Measurements from ENCODE around the gene FASN. TPM values are rescaled to one million over a fixed set of nuclear protein-coding genes. Genes with fewer than 3 reads are reported as not detected.

The FASN gene
- total RNA-seq, 1 donor from 2014 or later = 439 TPM

GRCh38 chr17:82113941-82114340 is 15.9 kb upstream of the FASN start:
- TF ChIP-seq CTCF (IDR thresholded peaks at IDR 0.05; ENCODE audit: partially characterized antibody, unreplicated experiment) = no peak
- Mint-ChIP-seq H3K9me3 (ENCODE audit: unreplicated experiment) (peaks cover 4% of the 10 kb centered on the region), H3K4me3 (ENCODE audit: unreplicated experiment) (no peak overlapping the region), H3K27me3 (ENCODE audit: unreplicated experiment) (peaks cover 8% of the 10 kb centered on the region), H3K27ac (ENCODE audit: unreplicated experiment) (no peak overlapping the region), H3K36me3 (ENCODE audit: unreplicated experiment) (no peaks in the 10 kb centered on the region), H3K4me1 (ENCODE audit: low read depth, unreplicated experiment) (peaks cover 7% of the 10 kb centered on the region)
- no peak for DNase-seq

- Mint-ChIP-seq H3K36me3 (ENCODE audit: unreplicated experiment) (no peaks in the 10 kb centered on the region), H3K4me3 (ENCODE audit: unreplicated experiment) (no peak overlapping the region), H3K4me1 (ENCODE audit: low read depth, unreplicated experiment) (peaks cover 9% of the 10 kb centered on the region), H3K27ac (ENCODE audit: unreplicated experiment) (no peak overlapping the region), H3K27me3 (ENCODE audit: unreplicated experiment) (peaks cover 8% of the 10 kb centered on the region), H3K9me3 (ENCODE audit: unreplicated experiment) (peaks cover 8% of the 10 kb centered on the region)
- DNase-seq = no peak
- no peak for TF ChIP-seq CTCF (IDR thresholded peaks at IDR 0.05; ENCODE audit: partially characterized antibody, unreplicated experiment)
Measured at GRCh38 chr17:82113422-82113821, 15.4 kb upstream of the FASN start.

- no peak overlapping the region for H3K27ac Mint-ChIP-seq (ENCODE audit: unreplicated experiment)
- peaks cover 8% of the 10 kb centered on the region for H3K27me3 Mint-ChIP-seq (ENCODE audit: unreplicated experiment)
- no peak overlapping the region for H3K4me3 Mint-ChIP-seq (ENCODE audit: unreplicated experiment)
Measured at GRCh38 chr17:82112914-82113311, 14.9 kb upstream of the FASN start.

GRCh38 chr17:82112181-82112913 is 14.3 kb upstream of the FASN start:
- H3K27ac Mint-ChIP-seq (ENCODE audit: unreplicated experiment) = no peak overlapping the region
- no peak for DNase-seq
- TF ChIP-seq CTCF (IDR thresholded peaks at IDR 0.05; ENCODE audit: partially characterized antibody, unreplicated experiment) = no peak
- peaks cover 11% of the 10 kb centered on the region for H3K9me3 Mint-ChIP-seq (ENCODE audit: unreplicated experiment)
- H3K36me3 Mint-ChIP-seq (ENCODE audit: unreplicated experiment) = no peaks in the 10 kb centered on the region
- peaks cover 8% of the 10 kb centered on the region for H3K4me1 Mint-ChIP-seq (ENCODE audit: low read depth, unreplicated experiment)
- peaks cover 5% of the 10 kb centered on the region for H3K27me3 Mint-ChIP-seq (ENCODE audit: unreplicated experiment)
- no peak overlapping the region for H3K4me3 Mint-ChIP-seq (ENCODE audit: unreplicated experiment)

More at GRCh38 chr17:82112914-82113311, 14.9 kb upstream of the FASN start:
- Mint-ChIP-seq H3K9me3 (ENCODE audit: unreplicated experiment) (peaks cover 11% of the 10 kb centered on the region), H3K4me1 (ENCODE audit: low read depth, unreplicated experiment) (peaks cover 9% of the 10 kb centered on the region), H3K36me3 (ENCODE audit: unreplicated experiment) (no peaks in the 10 kb centered on the region)
- no peak for DNase-seq
- TF ChIP-seq CTCF (IDR thresholded peaks at IDR 0.05; ENCODE audit: partially characterized antibody, unreplicated experiment) = no peak

GRCh38 chr17:82110298-82110697 is 12.3 kb upstream of the FASN start:
- no peak for DNase-seq
- H3K27me3 Mint-ChIP-seq (ENCODE audit: unreplicated experiment) = peaks cover under 1% of the 10 kb centered on the region
- H3K27ac Mint-ChIP-seq (ENCODE audit: unreplicated experiment) = no peak overlapping the region
- peaks cover 12% of the 10 kb centered on the region for H3K9me3 Mint-ChIP-seq (ENCODE audit: unreplicated experiment)
- no peak overlapping the region for H3K4me3 Mint-ChIP-seq (ENCODE audit: unreplicated experiment)
- TF ChIP-seq CTCF (IDR thresholded peaks at IDR 0.05; ENCODE audit: partially characterized antibody, unreplicated experiment) = no peak
- no peaks in the 10 kb centered on the region for H3K36me3 Mint-ChIP-seq (ENCODE audit: unreplicated experiment)
- H3K4me1 Mint-ChIP-seq (ENCODE audit: low read depth, unreplicated experiment) = peaks cover 15% of the 10 kb centered on the region
